ENCODE results near the gene CORO7.

- no peak for TF ChIP-seq POLR2AphosphoS5 (IDR thresholded peaks at IDR 0.05; ENCODE audit: low read depth, low read length)
- no peak for TF ChIP-seq TAF1 (IDR thresholded peaks at IDR 0.05; ENCODE audit: borderline replicate concordance, insufficient read depth, low read length)
- no peak for TF ChIP-seq REST (IDR thresholded peaks at IDR 0.05; ENCODE audit: insufficient read depth in 1 of 2, low read depth in 2 of 2, low read length in 2 of 2)
- no peak for TF ChIP-seq SIN3A (IDR thresholded peaks at IDR 0.05; ENCODE audit: borderline replicate concordance, insufficient read depth, low read length)
- TF ChIP-seq FOXP2 (optimal IDR thresholded peaks at IDR 0.05; ENCODE audit: borderline replicate concordance, extremely low read depth, extremely low read length, insufficient read depth): no peak
Observed at GRCh38 chr16:4364196-4365013, 52.0 kb downstream of the CORO7 start.

Measured in PFSK-1 (cell line).